DMS53 (cell line): ENCODE data around the gene ARAP1.

Experiments
- DNase-seq: peaks from one replicate; lab custom pipeline; 2025; lab: John Stamatoyannopoulos, UW

ARAP1 gene

GRCh38 chr11:72658989-72659640 lies 93.1 kb downstream of the ARAP1 start:
- no peak for DNase-seq

GRCh38 chr11:72657411-72658100 lies 94.7 kb downstream of the ARAP1 start:
- no peak for DNase-seq

- DNase-seq, result no peak
Observed at GRCh38 chr11:72655896-72656464, 96.2 kb downstream of the ARAP1 start.

GRCh38 chr11:72655014-72655413 lies 97.2 kb downstream of the ARAP1 start:
- DNase-seq, result no peak

GRCh38 chr11:72653649-72654048 lies 98.6 kb downstream of the ARAP1 start:
- DNase-seq, result no peak

GRCh38 chr11:72652873-72653630 lies 99.2 kb downstream of the ARAP1 start:
- peak; percentile 56 for DNase-seq

GRCh38 chr11:72652133-72652532 lies 100.1 kb downstream of the ARAP1 start:
- DNase-seq, result no peak

- no peak for DNase-seq
Observed at GRCh38 chr11:72649215-72649976, 102.8 kb downstream of the ARAP1 start.

GRCh38 chr11:72648384-72649136 lies 103.6 kb downstream of the ARAP1 start:
- no peak for DNase-seq

- DNase-seq, result no peak
Observed at GRCh38 chr11:72647882-72648281, 104.3 kb downstream of the ARAP1 start.

GRCh38 chr11:72646472-72646871 lies 105.7 kb downstream of the ARAP1 start:
- no peak for DNase-seq

- DNase-seq, result no peak
Observed at GRCh38 chr11:72646024-72646423, 106.2 kb downstream of the ARAP1 start.

- peak; percentile 70 for DNase-seq
Observed at GRCh38 chr11:72643547-72643946, 108.7 kb downstream of the ARAP1 start.

- DNase-seq, result peak; percentile 91
Observed at GRCh38 chr11:72642884-72643522, 109.2 kb downstream of the ARAP1 start.

GRCh38 chr11:72642043-72642883 lies 109.9 kb downstream of the ARAP1 start:
- DNase-seq, result peak; percentile 82

- no peak for DNase-seq
Observed at GRCh38 chr11:72641522-72642042, 110.6 kb downstream of the ARAP1 start.

GRCh38 chr11:72639502-72640375 lies 112.5 kb downstream of the ARAP1 start:
- no peak for DNase-seq

GRCh38 chr11:72637926-72638325 lies 114.3 kb downstream of the ARAP1 start:
- DNase-seq, result no peak
